CD1c-positive myeloid dendritic cell (primary cell): ENCODE measurements around the gene ZNF724.

ENCODE experiments used
- DNase-seq: peaks from one replicate; pipeline ENCODE4 v3.0.0-alpha.2; 2016; ENCODE audit errors: extremely low spot score

The ZNF724 gene

DNA sequence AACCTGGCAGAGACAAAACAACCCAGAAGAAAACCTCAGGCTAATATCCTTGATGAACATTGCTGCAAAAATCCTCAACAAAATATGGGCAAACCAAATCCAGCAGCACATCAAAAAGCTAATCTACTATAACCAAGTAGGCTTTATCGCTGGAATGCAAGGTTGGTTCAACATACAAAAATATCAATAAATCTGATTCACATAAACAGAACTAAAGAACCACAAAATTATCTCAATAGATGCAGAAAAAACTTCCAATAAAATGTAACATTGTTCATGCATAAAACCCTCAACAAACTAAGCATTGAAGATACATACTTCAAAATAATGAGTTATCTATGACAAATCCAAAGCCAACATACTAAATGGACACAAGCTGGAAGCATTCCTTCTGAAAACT is 8.8 kb downstream of the ZNF724 start:
- no peak for DNase-seq

DNA sequence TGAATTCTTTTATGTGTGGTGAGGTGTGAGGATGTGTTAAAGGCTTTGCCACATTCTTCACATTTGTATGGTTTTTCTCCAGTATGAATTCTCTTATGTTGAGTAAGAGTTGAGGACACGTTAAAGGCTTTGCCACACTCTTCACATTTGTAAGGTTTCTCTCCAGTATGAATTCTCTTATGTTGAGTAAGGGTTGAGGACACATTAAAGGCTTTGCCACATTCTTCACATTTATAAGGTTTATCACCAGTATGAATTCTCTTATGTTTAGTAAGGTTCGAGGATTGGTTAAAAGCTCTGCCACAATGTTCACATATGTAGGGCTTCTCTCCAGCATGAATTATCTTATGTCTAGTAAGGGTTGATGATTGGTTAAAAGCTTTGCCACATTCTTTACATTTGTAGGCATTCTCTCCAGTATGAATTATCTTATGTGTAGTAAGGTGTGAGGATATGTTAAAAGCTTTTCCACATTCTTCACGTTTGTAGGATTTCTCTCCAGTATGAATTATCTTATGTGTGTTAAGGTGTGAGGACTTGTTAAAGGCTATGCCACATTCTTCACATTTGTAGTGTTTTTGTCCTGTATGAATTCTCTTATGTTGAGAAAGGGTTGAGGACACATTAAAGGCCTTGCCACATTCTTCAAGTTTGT is 27.1 kb downstream of the ZNF724 start:
- no peak for DNase-seq

DNA sequence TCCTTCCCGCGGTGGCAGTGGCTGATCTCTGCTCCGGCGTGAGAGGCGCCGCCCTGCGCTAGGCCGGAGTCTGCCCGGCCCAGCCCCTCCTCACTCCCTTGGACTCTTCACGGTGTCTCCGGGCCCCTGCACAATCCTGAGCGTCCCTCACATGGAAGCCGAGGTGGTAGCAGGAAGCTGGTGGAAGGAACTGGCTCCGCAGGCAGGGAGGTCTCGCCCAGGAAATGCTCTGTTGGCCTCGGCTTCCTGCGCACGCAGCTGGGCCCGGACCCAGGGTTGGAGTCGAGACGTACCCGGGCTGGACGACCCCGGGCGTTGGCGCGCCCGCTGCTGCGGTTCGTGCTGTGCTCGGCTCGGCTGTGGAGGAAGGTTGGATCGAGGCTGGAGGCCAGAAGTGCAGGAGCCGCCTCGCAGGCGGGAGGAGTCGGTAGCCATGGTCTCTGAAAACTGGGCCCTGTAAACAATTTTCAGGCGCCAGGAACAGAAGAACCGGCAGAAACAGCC is 46.3 kb downstream of the ZNF724 start:
- no peak for DNase-seq

DNA sequence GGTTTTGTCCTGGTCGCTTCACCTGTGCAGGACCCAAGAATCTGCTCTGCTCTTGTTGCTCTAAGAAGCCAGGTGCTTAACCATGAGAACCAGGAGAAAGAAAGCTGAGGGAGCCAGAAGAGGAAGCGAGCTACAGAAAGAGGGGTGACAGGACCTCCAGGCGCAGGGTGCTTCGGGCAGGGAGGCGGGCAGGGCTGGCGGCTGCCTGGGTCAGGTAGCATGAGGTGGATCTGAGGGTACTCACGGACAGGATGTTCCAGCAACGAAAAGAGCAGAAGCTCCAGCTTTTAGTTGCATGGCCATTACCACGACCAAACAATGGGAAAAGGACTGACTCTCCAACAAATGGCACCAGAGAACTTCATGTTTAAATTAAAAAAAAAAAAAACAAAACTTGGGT is 59.9 kb downstream of the ZNF724 start:
- DNase-seq, result no peak

DNA sequence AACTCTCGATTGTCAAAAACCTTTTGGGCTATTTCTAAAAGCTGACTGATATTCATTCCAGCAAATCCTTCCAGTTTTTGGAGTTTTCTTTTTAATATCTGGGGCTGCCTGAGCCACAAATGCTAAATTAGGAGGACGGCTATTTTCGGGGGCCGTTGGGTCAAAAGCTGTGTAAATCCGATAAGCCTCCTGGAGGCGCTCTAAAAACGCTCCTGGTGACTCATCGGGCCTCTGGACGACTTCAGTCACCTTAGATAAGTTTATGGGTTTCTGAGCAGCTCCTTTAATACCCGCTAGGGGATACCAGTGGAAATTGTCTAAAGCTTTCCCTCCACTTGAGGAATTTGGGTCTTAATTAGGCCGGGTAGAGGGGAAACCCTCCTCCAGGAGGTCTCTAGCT is 66.9 kb downstream of the ZNF724 start:
- no peak for DNase-seq
